IPS-15b (cell line): ENCODE data around the gene CDH5.

Source experiments
- H3K27me3 ChIP-seq: one replicate; pipeline ENCODE4 v1.6.1; 2013; ENCODE audit warnings: low read length; ENCODE audit not compliant: control insufficient read depth, insufficient read depth
- H3K36me3 ChIP-seq: one replicate; pipeline ENCODE4 v1.6.1; 2013; ENCODE audit warnings: low read length; ENCODE audit not compliant: control insufficient read depth, insufficient read depth
- H3K4me1 ChIP-seq: one replicate; pipeline ENCODE4 v1.6.1; 2013; ENCODE audit warnings: mild to moderate bottlenecking, low read length; ENCODE audit not compliant: control insufficient read depth, insufficient read depth
- H3K4me3 ChIP-seq: one replicate; pipeline ENCODE4 v1.5.1; 2013; ENCODE audit warnings: low read depth, low read length
- H3K9ac ChIP-seq: one replicate; pipeline ENCODE4 v1.6.1; 2013; ENCODE audit warnings: low read depth, mild to moderate bottlenecking, low read length
- H3K9me3 ChIP-seq: one replicate; pipeline ENCODE4 v1.6.1; 2013; ENCODE audit warnings: mild to moderate bottlenecking, low read length; ENCODE audit not compliant: control insufficient read depth, insufficient read depth

The CDH5 gene

DNA sequence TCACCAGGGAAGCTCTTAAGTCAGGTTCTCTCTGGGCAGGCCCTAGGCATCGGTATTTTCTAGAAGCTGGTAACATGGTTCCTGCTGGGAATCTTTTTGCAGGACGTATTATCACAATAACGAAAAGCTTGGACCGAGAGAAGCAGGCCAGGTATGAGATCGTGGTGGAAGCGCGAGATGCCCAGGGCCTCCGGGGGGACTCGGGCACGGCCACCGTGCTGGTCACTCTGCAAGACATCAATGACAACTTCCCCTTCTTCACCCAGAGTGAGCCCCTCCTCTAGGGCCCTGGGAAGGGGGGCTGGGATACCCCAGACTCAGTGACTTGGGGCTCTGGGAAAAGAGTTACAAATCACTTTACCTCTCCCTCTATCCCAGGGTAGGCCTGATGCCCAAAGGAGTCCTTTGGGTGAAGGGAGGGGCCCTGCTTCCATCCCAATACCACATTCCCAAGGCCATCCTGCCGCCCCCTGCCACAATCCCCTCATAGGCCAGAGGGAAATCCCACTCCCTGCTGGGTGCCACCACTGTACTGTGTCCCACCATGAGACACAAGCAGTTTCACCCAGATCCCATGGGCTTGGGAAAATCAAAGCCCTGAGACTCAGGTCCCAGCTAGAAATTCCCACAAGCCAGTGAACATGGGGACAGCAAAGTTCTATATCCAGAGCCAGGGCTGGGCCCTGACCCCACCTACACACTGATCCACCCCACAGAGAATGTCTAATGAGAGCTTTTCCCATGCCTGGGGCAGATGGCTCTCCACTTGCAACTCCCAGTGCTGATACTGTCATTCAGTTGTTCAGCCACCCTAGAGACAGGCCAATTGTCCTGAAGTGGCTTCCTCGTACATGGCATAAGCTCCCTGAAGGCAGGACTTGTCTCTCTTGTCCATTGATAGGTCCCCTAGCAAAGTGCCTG is 23.0 kb downstream of the CDH5 start:
- no peaks in the 10 kb centered on the region for H3K27me3 ChIP-seq
- no peak overlapping the region for H3K4me3 ChIP-seq
- H3K4me1 ChIP-seq: no peaks in the 10 kb centered on the region
- no peaks in the 10 kb centered on the region for H3K9me3 ChIP-seq
- H3K9ac ChIP-seq: no peak overlapping the region
- H3K36me3 ChIP-seq: no peaks in the 10 kb centered on the region

DNA sequence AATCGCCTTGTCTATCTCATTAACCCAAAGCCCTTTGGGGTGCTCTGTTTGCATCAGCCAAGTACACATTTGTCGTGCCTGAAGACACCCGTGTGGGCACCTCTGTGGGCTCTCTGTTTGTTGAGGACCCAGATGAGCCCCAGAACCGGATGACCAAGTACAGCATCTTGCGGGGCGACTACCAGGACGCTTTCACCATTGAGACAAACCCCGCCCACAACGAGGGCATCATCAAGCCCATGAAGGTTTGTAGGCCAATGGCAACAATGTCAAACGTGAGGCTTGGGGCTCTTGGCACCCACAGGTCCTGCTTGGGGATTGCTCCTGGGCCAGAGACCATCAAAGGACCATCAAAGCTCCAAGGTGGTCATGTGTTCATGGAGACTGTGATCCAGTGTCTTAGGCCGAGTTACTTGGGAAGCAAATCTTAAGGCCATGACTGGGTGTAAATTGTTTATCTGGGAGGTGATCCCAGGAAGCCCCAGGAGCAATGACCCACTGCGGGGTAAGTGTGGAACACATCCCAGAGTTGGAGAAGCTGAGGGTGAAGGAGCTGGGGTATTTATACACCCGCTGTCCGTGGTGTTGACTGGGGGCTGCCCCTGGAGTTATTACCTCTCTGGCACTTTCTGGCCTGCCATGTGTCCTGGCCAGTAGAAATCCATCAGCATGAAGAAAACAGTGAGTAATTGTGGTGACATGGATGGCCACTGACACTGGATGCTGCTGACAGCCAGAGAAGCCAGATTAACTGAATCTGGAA is 24.0 kb downstream of the CDH5 start:
- Histone ChIP-seq H3K9ac (no peak overlapping the region), H3K27me3 (no peaks in the 10 kb centered on the region), H3K36me3 (no peaks in the 10 kb centered on the region), H3K4me1 (no peaks in the 10 kb centered on the region), H3K4me3 (no peak overlapping the region), H3K9me3 (no peaks in the 10 kb centered on the region)

- Histone ChIP-seq H3K9me3 (no peaks in the 10 kb centered on the region), H3K27me3 (no peaks in the 10 kb centered on the region), H3K4me3 (no peak overlapping the region), H3K9ac (no peak overlapping the region), H3K36me3 (no peaks in the 10 kb centered on the region), H3K4me1 (no peaks in the 10 kb centered on the region)
Measured at GRCh38 chr16:66391726-66392670, 25.5 kb downstream of the CDH5 start.

DNA sequence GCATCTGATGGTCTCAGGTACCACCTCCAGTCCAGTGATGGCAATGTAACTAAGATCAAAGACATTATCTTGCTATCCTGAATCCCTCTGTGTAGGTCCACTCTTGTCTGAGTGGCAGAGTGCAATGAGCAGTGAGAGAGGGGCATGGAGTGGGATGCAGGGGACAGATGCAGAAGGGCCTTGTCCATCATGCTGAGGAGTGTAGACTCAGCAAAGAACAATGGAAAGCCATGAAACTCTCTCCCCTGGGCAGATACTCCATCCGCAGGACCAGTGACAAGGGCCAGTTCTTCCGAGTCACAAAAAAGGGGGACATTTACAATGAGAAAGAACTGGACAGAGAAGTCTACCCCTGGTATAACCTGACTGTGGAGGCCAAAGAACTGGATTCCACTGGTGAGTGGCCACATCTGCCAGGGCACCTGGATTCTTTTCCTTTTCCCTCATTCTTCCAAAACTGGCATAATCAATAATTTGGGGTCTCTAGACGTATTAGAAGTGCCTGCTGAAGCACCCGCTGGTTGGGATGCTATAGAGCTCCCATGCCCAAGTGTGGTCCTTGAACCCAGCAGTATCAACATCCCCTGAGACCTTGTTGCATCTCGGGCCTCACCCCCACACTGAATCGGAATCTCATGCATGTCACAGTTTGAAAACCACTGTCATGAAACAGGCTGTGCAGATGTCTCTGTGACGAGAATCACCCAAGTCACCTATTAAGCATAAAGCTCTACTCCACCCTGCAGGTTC is 29.5 kb downstream of the CDH5 start:
- H3K9ac ChIP-seq: no peak overlapping the region
- peaks cover 2% of the 10 kb centered on the region for H3K4me1 ChIP-seq
- H3K36me3 ChIP-seq: no peaks in the 10 kb centered on the region
- H3K9me3 ChIP-seq: no peaks in the 10 kb centered on the region
- no peaks in the 10 kb centered on the region for H3K27me3 ChIP-seq
- no peak overlapping the region for H3K4me3 ChIP-seq

DNA sequence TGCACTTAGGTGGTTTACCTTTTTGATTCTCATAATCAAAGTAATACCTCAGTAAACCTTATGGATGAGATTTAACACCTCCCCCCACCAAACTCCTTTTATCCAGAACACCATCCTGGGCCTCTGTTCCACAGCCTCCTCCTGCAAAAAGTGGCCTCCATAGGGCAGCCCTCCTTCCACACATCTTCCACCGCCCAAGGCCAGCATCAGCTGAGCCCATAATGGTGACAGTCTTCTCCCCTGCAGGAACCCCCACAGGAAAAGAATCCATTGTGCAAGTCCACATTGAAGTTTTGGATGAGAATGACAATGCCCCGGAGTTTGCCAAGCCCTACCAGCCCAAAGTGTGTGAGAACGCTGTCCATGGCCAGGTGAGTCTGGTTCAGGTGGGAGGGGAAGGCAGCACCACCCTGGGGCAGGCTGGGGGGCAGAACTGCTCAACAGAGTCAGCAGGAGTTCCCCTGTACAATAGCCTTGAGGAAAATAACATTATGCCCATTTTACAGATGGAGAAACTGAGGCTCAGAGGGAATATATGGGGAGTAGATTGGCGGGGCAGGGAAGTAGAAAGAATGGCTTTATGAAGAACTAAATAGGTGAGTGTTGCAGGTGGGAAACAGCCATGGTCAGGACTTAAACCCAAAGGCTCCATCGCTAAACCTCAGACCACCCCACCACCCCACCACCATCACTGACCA is 31.4 kb downstream of the CDH5 start:
- Histone ChIP-seq H3K9ac (no peak overlapping the region), H3K36me3 (no peaks in the 10 kb centered on the region), H3K4me3 (no peak overlapping the region), H3K27me3 (no peaks in the 10 kb centered on the region), H3K9me3 (no peaks in the 10 kb centered on the region), H3K4me1 (peaks cover 2% of the 10 kb centered on the region)

- Histone ChIP-seq H3K4me3 (no peak overlapping the region), H3K4me1 (peaks cover 2% of the 10 kb centered on the region), H3K9me3 (no peaks in the 10 kb centered on the region), H3K36me3 (no peaks in the 10 kb centered on the region), H3K27me3 (peaks cover under 1% of the 10 kb centered on the region), H3K9ac (no peak overlapping the region)
Measured at GRCh38 chr16:66399031-66399430, 32.5 kb downstream of the CDH5 start.

GRCh38 chr16:66399930-66400329 is 33.4 kb downstream of the CDH5 start:
- peaks cover 2% of the 10 kb centered on the region for H3K4me1 ChIP-seq
- peaks cover 3% of the 10 kb centered on the region for H3K27me3 ChIP-seq
- H3K4me3 ChIP-seq: no peak overlapping the region
- H3K9me3 ChIP-seq: no peaks in the 10 kb centered on the region
- H3K36me3 ChIP-seq: no peaks in the 10 kb centered on the region
- no peak overlapping the region for H3K9ac ChIP-seq

DNA sequence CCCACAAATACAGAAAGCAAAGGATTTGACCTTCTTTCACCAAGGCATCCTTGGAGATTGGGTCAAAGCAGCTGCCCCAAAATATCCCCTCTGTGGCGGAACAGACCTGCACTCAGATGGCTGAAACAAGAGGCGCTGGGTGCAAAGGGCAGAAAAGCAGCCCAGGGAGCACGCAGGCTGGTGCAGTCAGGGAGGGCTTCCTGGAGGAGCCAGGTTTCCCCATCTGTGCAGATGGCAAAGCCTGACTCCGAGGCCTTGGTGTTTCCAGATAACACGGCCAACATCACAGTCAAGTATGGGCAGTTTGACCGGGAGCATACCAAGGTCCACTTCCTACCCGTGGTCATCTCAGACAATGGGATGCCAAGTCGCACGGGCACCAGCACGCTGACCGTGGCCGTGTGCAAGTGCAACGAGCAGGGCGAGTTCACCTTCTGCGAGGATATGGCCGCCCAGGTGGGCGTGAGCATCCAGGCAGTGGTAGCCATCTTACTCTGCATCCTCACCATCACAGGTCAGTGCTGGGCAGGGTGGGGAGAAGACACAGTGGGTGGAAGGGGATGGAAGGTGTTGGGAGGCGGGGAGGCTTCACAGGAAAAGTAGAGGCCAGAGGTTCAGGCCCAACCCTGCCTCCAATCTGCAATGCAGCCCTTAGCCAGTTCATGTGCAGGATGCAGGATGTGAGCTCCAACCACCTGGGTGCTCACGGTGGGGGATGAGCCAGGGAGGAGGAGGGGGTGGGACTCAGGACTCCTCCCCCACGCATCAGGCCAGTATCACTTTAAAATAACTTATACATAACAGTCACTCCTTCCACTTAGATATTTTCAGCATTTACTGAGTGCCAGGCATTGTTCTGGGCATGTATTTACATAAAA is 34.3 kb downstream of the CDH5 start:
- peaks cover 7% of the 10 kb centered on the region for H3K27me3 ChIP-seq
- no peaks in the 10 kb centered on the region for H3K36me3 ChIP-seq
- no peaks in the 10 kb centered on the region for H3K9me3 ChIP-seq
- peaks cover 2% of the 10 kb centered on the region for H3K4me1 ChIP-seq
- no peak overlapping the region for H3K4me3 ChIP-seq
- H3K9ac ChIP-seq: no peak overlapping the region

DNA sequence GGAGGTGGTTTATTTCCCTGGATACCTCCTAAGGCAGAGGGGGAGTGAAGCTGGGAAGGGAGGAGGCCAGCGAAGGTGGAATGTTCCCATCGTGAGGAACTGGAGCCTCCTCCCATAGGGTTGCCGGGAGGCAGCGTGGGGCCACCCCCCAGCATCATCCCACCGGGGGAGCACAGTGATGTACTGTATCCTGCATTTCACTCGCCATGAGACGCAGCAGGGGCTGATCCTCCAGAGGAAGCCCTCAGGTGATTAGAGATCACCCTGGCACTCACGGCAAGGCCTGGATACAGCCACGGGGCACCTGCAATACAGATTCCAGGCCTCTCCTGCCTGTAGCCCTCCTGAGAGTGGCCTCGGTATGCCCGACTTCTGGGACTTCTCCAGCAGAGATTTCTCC is 35.1 kb downstream of the CDH5 start:
- H3K9me3 ChIP-seq: no peaks in the 10 kb centered on the region
- H3K9ac ChIP-seq: no peak overlapping the region
- H3K4me3 ChIP-seq: no peak overlapping the region
- H3K36me3 ChIP-seq: no peaks in the 10 kb centered on the region
- H3K27me3 ChIP-seq: peaks cover 13% of the 10 kb centered on the region
- peaks cover 2% of the 10 kb centered on the region for H3K4me1 ChIP-seq

DNA sequence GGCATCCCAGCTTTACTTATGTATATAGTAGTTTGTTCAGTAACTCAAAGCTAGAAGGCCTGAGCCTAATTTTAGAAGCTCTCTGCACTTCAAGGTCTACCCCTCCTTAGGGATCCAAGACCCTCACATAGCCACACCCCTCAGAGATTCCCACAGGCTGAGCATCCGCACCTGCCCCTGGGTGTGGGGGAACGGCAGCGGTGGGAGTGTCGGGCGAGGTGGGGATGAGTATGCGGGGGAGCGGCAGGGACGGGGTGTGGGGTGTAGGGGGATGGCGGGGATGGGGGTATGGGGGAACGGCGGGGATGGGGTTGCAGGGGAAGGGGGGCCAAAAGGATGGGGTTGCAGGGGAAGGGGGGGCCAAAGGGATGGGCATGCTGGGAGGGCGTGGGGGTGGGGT is 35.7 kb downstream of the CDH5 start:
- H3K36me3 ChIP-seq: no peaks in the 10 kb centered on the region
- H3K9me3 ChIP-seq: no peaks in the 10 kb centered on the region

More for the DNA sequence above, 35.7 kb downstream of the CDH5 start:
- H3K9ac ChIP-seq: no peak overlapping the region
- peaks cover 13% of the 10 kb centered on the region for H3K27me3 ChIP-seq
- H3K4me3 ChIP-seq: no peak overlapping the region
- peaks cover 2% of the 10 kb centered on the region for H3K4me1 ChIP-seq
